Nephron progenitor cell (in vitro differentiated cells): Measurements from ENCODE around the gene ADGRA1.

Experiments used
- DNase-seq: peaks from one replicate; pipeline ENCODE4 v3.0.0; 2021
- H3K27ac Mint-ChIP-seq: 2 replicates; pipeline ENCODE4 v1.8.0; 2021; ENCODE audit warnings: mild to moderate bottlenecking, moderate library complexity, mixed read lengths
- H3K27me3 Mint-ChIP-seq: 2 replicates; pipeline ENCODE4 v1.8.0; 2021; ENCODE audit warnings: mild to moderate bottlenecking, low read depth, mixed read lengths; ENCODE audit not compliant: poor library complexity
- H3K36me3 Mint-ChIP-seq: 2 replicates; pipeline ENCODE4 v1.8.0; 2021; ENCODE audit warnings: low read depth, mixed read lengths
- H3K4me1 Mint-ChIP-seq: 2 replicates; pipeline ENCODE4 v1.8.0; 2021; ENCODE audit warnings: mixed read lengths
- H3K4me3 Mint-ChIP-seq: 2 replicates; pipeline ENCODE4 v1.8.0; 2021; ENCODE audit warnings: mild to moderate bottlenecking, moderate library complexity, mixed read lengths
- H3K9me3 Mint-ChIP-seq: 2 replicates; pipeline ENCODE4 v1.8.0; 2021; ENCODE audit warnings: mild to moderate bottlenecking, moderate library complexity, mixed read lengths
- CTCF ChIP-seq: fragments of 200-600 bp; sonication (generic); IDR thresholded peaks from 2 replicates; pipeline ENCODE4 v1.5.0; 2021; ENCODE audit warnings: antibody characterized with exemption

The ADGRA1 gene

DNA sequence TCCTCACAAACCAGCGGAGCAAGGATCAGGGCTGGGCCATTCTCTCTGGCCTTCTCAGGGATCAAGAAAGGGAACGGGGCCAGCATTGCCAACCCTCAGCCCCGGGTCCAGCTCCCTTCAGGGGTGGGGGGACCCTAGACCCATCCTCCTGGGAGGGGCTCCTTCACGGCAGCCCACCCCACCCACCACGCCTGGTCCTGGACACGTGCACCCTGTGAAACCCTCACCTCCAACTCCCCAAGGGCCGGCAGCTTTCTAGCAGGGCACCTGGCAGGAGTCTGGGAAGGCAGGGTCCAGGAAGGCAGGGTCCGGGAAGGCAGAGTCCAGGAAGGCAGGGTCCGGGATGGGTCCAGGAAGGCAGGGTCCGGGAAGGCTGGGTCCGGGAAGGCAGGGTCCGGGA, 46.6 kb upstream of the ADGRA1 start:
- H3K4me1 Mint-ChIP-seq = peaks cover 63% of the 10 kb centered on the region
- no peak for TF ChIP-seq CTCF
- H3K4me3 Mint-ChIP-seq = no peak overlapping the region
- H3K27me3 Mint-ChIP-seq = no peaks in the 10 kb centered on the region
- no peaks in the 10 kb centered on the region for H3K9me3 Mint-ChIP-seq
- DNase-seq = no peak
- no peak overlapping the region for H3K27ac Mint-ChIP-seq
- no peaks in the 10 kb centered on the region for H3K36me3 Mint-ChIP-seq

DNA sequence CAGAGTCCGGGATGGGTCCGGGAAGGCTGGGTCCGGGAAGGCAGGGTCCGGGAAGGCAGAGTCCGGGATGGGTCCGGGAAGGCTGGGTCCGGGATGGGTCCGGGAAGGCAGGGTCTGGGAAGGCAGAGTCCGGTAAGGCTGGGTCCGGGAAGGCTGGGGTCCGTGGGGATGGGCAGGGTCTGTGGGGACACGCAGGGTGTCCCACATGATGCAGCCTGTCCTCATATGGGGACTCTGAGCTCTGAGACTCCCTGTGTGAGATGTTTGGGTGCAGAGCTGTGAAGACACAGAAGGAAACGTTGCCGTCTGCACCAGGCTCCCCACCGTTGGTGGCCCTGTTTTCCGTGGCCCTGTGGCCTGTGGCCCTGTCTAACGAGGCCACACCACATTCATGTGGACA, 45.7 kb upstream of the ADGRA1 start:
- no peak for DNase-seq
- H3K4me1 Mint-ChIP-seq = peaks cover 63% of the 10 kb centered on the region
- no peaks in the 10 kb centered on the region for H3K36me3 Mint-ChIP-seq

GRCh38 chr10:133042816-133043215, 44.9 kb upstream of the ADGRA1 start:
- TF ChIP-seq CTCF = no peak
- Mint-ChIP-seq H3K27ac (no peak overlapping the region), H3K27me3 (no peaks in the 10 kb centered on the region), H3K4me1 (peaks cover 58% of the 10 kb centered on the region), H3K9me3 (no peaks in the 10 kb centered on the region), H3K36me3 (no peaks in the 10 kb centered on the region), H3K4me3 (no peak overlapping the region)
- DNase-seq = no peak

More for the DNA sequence above, 45.7 kb upstream of the ADGRA1 start:
- H3K27ac Mint-ChIP-seq = no peak overlapping the region
- no peaks in the 10 kb centered on the region for H3K27me3 Mint-ChIP-seq
- H3K4me3 Mint-ChIP-seq = no peak overlapping the region
- H3K9me3 Mint-ChIP-seq = no peaks in the 10 kb centered on the region
- no peak for TF ChIP-seq CTCF

- Mint-ChIP-seq H3K27me3 (no peaks in the 10 kb centered on the region), H3K27ac (no peak overlapping the region), H3K9me3 (no peaks in the 10 kb centered on the region), H3K4me3 (no peak overlapping the region), H3K4me1 (peaks cover 57% of the 10 kb centered on the region), H3K36me3 (no peaks in the 10 kb centered on the region)
- TF ChIP-seq CTCF = no peak
- no peak for DNase-seq
These were observed 44.0 kb upstream of the ADGRA1 start for GRCh38 chr10:133043541-133044225.

DNA sequence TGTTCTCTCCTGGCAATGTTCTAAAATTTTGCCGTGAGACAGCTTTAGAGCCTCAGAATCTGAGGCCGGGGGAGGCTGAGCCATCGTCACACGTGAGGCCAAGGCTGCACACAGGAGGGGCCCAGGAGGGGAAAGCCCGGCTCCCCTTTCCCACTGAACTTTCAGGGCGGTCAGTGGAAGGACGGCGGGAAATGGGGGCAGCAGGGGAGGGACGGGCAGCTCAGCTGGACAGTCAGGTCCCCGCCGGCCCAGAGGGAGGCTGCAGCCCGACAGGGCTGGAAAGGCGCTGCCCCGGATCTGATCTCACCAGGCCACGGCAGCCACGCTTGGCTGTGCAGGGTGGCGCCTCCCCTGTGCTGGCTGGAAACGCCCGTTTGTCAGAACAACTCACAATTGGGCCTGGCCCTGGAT, 43.3 kb upstream of the ADGRA1 start:
- Mint-ChIP-seq H3K27ac (no peak overlapping the region), H3K4me3 (no peak overlapping the region), H3K4me1 (peaks cover 51% of the 10 kb centered on the region), H3K27me3 (no peaks in the 10 kb centered on the region), H3K9me3 (no peaks in the 10 kb centered on the region), H3K36me3 (no peaks in the 10 kb centered on the region)
- peak; percentile 43 for DNase-seq
- TF ChIP-seq CTCF = no peak
